ENCODE results near the gene RNGTT.

- TF ChIP-seq, protein P1, sequence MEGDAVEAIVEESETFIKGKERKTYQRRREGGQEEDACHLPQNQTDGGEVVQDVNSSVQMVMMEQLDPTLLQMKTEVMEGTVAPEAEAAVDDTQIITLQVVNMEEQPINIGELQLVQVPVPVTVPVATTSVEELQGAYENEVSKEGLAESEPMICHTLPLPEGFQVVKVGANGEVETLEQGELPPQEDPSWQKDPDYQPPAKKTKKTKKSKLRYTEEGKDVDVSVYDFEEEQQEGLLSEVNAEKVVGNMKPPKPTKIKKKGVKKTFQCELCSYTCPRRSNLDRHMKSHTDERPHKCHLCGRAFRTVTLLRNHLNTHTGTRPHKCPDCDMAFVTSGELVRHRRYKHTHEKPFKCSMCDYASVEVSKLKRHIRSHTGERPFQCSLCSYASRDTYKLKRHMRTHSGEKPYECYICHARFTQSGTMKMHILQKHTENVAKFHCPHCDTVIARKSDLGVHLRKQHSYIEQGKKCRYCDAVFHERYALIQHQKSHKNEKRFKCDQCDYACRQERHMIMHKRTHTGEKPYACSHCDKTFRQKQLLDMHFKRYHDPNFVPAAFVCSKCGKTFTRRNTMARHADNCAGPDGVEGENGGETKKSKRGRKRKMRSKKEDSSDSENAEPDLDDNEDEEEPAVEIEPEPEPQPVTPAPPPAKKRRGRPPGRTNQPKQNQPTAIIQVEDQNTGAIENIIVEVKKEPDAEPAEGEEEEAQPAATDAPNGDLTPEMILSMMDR (optimal IDR thresholded peaks at IDR 0.05 in 1 of 3, IDR thresholded peaks at IDR 0.05 in 1 of 3, conservative IDR thresholded peaks at IDR 0.05 in 1 of 3; ENCODE audit: extremely low read depth in 1 of 3, insufficient read depth in 2 of 3, low read length in 3 of 3) = no peak
- no peak for TF ChIP-seq EZH2 (IDR thresholded peaks at IDR 0.05; ENCODE audit: low read length)
These were observed 40.5 kb downstream of the RNGTT start for GRCh38 chr6:88922775-88923548.
